ENCODE results near the gene SNAPC1. TPM values are rescaled to one million over a fixed set of nuclear protein-coding genes. Genes with fewer than 3 reads are reported as not detected.
"Not testable (repeated sequence)": the region's sequence is repeated elsewhere in the genome, so short reads cannot be mapped to it uniquely, and the experiment has no call there.

SNAPC1 gene
- total and polyA plus RNA-seq, 8 donors, result 0.87 to 2.7 (median 1.8) TPM

GRCh38 chr14:61751475-61751989 lies 10.7 kb upstream of the SNAPC1 start:
- no peaks in the 10 kb centered on the region for H3K27me3 ChIP-seq
- no peak for TF ChIP-seq CTCF (IDR thresholded peaks at IDR 0.05)
- 27 to 32% methylated on average over 8 of the region's 8 CpGs for WGBS, 2 donors
- peak overlapping the region in 2 of 4 donors; percentile 81 to 85 for H3K27ac ChIP-seq
- ATAC-seq (no peak), FAIRE-seq (no peak), DNase-seq (no peak)
- intact Hi-C loops (cut with DNase I), result no loop called here
- peak overlapping the region; percentile 33 to 54 (median 36) for H3K4me3 ChIP-seq
- no peaks in the 10 kb centered on the region for H3K9me3 ChIP-seq
- peaks cover 0 to 7% (median 6%) of the 10 kb centered on the region in 3 donors for H3K4me1 ChIP-seq
- peaks cover 0 to 11% (median 0%) of the 10 kb centered on the region in 3 donors for H3K36me3 ChIP-seq

GRCh38 chr14:61752626-61753025 lies 9.6 kb upstream of the SNAPC1 start:
- H3K36me3 ChIP-seq, result peaks cover 0 to under 1% (median 0%) of the 10 kb centered on the region in 3 donors
- H3K4me3 ChIP-seq, result no peak overlapping the region
- H3K27ac ChIP-seq, result no peak overlapping the region
- peaks cover 0 to 7% (median 6%) of the 10 kb centered on the region in 3 donors for H3K4me1 ChIP-seq
- no peaks in the 10 kb centered on the region for H3K9me3 ChIP-seq
- intact Hi-C loops (cut with DNase I), result no loop called here
- no peak for ATAC-seq
- no peak for TF ChIP-seq CTCF (IDR thresholded peaks at IDR 0.05)
- no peaks in the 10 kb centered on the region for H3K27me3 ChIP-seq
- FAIRE-seq, result no peak
- no peak for DNase-seq
- WGBS, 2 donors, result 57 to 60% methylated on average over 4 of the region's 4 CpGs

GRCh38 chr14:61753631-61754030 lies 8.6 kb upstream of the SNAPC1 start:
- no peak for ATAC-seq
- Histone ChIP-seq H3K4me3 (no peak overlapping the region), H3K36me3 (no peaks in the 10 kb centered on the region), H3K27me3 (no peaks in the 10 kb centered on the region), H3K4me1 (peaks cover 0 to 7% (median 6%) of the 10 kb centered on the region in 3 donors), H3K27ac (no peak overlapping the region), H3K9me3 (no peaks in the 10 kb centered on the region)
- intact Hi-C loops (cut with DNase I), result no loop called here
- no peak for TF ChIP-seq CTCF (IDR thresholded peaks at IDR 0.05)
- DNase-seq, result no peak
- FAIRE-seq, result no peak

- no peak for FAIRE-seq
- Histone ChIP-seq H3K27ac (no peak overlapping the region), H3K36me3 (no peaks in the 10 kb centered on the region), H3K4me1 (peaks cover 0 to 7% (median 6%) of the 10 kb centered on the region in 3 donors), H3K27me3 (no peaks in the 10 kb centered on the region), H3K9me3 (no peaks in the 10 kb centered on the region), H3K4me3 (no peak overlapping the region)
- TF ChIP-seq CTCF (IDR thresholded peaks at IDR 0.05), result no peak
- no peak for ATAC-seq
- no peak for DNase-seq
- 70 to 75% methylated on average over 5 of the region's 5 CpGs for WGBS, 2 donors
- intact Hi-C loops (cut with DNase I), result no loop called here
Observed at GRCh38 chr14:61754627-61755381, 7.4 kb upstream of the SNAPC1 start.

- H3K9me3 ChIP-seq; H3K4me1 ChIP-seq; H3K36me3 ChIP-seq; ATAC-seq; H3K27me3 ChIP-seq; intact Hi-C loops (cut with DNase I); H3K4me3 ChIP-seq; DNase-seq; H3K27ac ChIP-seq; FAIRE-seq: not testable (repeated sequence)
Observed at GRCh38 chr14:61755382-61755742, 6.9 kb upstream of the SNAPC1 start.

Measured in pancreas (tissue), 10 donors.